HG02623 (cell line): Measurements from ENCODE around the gene ARHGAP15.

Experiments
- ATAC-seq: cut with Tn5 transposase; IDR thresholded peaks from one replicate; pipeline ENCODE4 v1.9.1; 2021; ENCODE audit warnings: moderate library complexity; ENCODE audit not compliant: unreplicated experiment

ARHGAP15 gene

DNA sequence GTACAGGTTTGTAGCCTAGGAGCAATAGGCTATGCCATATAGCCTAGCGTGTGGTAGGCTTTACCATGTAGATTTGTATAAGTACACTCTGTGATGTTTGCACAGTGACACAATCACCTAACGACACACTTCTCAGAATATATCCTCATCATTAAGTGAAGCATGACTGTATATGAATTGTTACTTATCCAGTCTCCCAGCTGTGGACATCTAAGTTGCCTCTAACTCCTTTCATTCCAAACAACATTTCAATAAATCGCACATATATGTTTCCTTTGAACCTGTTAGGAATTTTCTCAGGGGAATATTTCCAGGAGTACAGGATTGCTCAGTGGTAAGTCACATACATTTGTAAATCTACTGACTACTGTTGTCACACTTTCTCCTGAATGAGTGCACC, 90.0 kb downstream of the ARHGAP15 start:
- ATAC-seq, result no peak

DNA sequence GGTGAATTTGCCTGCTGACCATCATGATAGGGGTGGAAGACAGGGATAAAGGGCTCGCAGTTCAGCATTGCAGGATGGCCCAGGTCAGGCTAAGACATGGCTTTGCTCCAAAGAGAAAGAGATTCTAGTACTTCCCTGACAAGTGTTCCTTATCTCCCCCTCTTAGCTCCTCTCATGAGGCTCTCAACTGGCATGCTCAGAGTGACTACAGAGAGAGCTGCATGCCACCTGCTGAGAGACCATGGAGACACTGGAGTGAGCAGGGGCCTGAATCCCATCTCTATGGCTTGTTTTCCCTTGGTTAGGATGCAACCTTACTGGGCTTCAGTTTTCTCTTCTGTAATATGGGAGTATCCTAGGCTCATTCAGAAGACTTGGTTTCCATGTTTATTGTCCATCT, 94.3 kb downstream of the ARHGAP15 start:
- ATAC-seq, result no peak

DNA sequence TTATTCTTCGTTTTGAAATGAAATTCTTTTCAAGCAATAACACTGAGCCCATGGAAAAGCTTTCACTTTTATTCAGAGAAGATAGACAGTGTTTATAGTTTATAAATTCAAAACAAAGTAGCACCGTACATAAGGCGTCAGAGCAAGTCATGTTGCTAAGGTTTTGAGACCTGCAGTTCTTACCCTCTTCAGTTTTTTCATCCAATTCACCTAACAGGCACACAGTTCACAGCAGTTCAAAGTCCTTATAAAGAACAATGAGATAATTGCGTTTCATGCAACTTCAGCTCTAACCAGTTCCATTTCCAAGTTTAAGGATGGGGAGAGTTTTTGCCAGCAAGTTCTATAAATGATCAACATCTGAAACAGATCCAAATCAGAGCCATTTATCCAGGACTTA, 96.7 kb downstream of the ARHGAP15 start:
- ATAC-seq, result no peak

DNA sequence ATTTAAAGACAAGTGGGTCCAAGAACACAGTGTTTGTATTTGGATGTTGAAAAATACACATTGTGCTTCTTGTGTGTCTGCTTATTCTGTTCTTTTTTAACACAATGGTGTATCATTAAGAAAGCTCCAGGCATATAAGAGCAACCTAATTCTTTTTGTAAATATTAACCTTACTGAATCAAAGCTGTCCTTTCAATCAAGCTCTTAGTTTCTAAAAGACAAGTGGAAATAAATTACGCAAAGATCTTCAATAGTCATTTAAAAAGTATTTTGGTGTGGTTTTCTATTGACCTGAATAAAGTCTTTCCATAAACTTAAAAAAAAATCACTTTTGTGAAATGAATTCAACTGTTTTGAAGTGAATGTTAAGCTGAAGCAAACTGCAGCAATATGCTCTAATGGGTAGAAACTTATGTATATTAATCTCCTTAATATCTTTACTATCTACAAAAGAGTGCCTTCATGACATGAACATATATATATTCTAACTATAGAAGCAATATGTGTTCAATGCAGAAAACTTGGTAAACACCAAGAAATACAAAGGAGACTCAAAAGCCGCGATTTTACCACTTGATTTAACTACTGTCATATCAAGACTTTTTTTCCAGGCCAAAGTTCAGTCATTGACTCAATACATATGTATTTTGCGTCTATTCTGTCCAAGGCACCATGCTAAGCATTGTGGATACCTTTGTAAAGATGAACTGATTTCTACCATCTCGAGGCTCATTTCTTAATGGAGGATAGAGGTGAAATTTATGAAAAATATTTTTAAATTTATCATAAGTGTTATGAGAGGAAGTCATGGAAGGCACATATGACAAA, 97.7 kb downstream of the ARHGAP15 start:
- ATAC-seq, result no peak

DNA sequence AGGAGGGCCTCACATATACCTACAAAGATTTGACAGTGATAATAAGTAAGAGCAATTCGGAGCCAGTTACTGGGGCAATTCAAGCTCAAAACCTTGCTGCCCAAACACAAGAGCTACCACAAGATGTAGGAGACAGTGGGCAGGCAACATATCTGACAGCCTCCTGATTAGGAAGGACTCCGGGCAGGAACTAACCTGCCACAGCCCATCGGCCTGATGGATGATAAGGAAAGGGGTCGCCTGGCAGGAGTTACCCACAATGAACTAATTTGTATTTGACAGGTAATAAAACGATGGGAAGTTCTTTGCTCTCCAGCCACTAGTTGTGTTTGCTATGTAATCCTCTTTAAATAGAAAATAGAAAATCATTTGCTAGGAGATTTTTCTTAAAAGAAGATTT, 100.2 kb downstream of the ARHGAP15 start:
- ATAC-seq, result no peak

DNA sequence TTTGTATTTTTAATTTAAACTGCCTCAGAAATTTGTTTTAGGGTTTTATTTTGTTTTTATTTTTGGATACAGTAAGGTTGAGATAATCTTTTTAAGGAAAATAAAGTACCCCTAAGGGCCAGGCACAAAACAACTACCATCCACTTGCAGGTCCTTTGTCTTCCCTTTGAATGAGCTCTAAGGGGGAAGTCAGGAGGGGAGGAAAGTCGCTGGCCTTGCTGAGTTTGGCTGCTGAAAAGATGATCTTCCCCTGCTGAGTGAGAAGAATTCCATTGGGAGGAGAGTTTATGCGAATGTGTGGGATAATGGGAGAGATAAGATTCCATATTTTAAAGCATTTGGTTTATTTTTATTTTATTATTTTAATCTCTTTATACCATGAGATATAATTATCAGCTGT, 100.7 kb downstream of the ARHGAP15 start:
- ATAC-seq, result no peak

DNA sequence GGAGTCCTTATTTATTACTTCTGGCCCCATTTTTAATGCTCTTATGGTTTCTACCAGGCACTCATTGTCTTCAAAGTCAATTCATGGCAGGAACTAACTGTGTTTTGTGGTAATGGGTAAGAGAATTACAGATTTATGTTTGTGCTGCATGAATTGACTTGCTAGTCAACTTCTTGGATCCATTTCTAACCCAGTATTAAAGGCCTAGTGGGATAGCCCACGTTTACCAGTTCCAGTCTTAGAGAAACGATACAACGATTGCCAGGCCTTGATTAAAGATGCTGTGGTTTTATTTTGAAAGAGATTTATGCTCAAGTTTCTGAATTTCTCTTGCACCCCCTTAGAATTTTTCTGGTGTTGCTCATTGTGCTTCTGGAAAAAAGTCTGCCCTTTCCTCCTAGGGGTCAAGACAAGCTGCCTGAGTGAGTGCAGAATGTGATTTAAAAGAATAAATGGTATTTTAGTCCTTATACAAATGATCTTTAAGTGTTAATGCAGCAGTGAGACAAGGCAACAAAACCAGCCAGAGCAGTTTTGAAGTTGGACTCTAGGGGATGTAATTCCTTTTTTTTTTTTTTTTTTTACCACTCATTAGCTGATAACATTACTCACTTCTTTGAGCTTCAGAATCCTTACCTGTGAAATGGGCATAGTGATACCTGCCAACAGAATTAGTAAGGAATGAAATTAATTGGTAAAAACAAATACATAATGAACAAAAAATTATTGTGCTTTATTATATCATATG, 101.5 kb downstream of the ARHGAP15 start:
- no peak for ATAC-seq

DNA sequence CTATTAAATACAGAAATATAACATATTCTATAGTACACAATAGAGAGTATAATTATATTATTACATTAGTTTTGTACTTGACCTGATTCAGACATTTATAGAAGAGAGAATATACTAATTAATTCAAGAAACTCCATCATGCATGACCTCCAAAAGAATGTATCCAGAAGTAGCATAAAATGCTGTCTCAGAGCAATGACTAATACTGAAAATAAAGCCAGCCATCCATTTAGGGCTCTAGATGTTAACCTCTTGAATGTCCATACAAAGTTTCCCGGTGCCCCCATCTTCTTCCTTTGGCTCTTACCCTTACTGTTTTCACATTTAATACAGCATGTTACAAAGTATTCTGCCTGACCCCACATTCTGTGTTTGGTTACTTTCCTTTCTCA, 102.0 kb downstream of the ARHGAP15 start:
- no peak for ATAC-seq

DNA sequence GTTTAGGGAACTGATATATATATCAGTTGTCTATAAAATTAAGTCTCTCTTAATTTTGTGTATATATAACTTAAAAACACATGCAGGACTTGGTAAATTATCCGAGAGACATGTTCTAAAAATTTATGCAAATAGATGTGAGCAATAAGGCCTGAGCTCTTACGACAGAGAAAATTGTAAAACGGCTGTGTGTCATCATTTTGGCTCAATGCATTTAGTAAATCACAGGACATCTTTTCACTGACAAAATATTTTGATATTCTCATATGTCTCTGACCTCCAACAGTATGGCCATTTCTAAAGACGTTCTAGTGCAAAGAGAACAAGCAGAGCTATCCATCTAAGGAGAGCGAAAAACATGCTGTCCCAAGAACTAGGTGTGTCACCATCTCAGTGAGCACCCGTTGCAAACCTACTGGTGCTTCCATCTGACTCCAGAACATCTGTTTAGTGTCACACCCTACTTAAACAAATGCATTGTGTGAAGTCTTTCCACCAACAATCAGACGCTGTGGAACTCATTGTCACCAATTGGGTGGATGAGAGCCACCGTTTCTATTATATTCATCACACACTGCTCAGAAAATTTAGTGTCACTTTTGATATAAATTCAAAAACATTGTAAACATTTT, 108.0 kb downstream of the ARHGAP15 start:
- ATAC-seq, result no peak

DNA sequence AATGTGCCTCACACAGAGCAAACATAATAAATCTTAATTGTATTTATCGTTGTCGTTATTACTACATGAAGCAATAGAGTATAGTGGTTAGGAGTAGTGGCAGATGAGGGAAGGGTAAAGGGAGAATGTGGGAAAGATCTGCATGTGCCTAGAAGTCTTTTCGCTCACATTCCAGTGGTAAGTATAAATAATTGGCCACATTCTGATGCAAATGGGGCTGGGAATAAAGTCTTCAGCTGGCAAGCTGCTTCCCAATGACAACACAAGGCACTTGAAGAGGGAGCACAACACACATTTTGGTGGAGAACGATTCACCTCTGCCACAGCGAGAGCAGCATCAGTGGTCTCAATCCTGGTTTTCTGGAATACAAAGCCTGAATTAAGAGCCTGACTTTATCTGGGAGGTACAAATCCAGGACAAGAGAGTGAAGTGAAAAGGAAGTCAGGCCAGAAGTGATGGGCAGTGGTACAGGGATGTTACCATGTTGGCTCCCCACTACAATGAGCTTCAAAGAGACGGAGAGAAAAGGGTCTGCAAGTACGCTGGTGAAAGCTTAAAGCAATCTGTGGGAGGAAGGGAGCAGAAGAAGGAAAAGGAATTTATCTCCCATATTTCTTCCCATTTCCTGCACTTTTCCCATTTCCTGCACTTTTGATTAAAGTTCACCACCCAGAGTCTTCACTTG, 112.3 kb downstream of the ARHGAP15 start:
- ATAC-seq, result no peak

DNA sequence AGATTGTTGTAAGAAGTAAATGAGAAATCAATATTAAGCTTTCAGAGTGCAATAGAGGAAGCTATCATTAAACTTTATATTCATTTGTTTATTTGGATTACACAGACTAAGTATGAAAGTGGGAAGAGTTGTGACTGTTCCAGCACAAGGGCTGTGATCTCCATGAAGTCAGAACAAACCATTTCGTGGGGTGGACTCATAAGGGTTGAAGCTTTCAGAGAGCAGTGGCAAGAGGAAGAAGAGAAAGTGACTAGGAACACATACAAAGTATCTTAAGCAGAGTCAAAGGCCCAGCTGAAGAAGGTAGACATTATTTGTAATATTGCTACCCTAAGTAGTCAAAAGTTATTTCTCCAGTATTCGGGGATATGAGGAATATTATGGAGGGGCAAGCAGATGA, 117.0 kb downstream of the ARHGAP15 start:
- no peak for ATAC-seq

DNA sequence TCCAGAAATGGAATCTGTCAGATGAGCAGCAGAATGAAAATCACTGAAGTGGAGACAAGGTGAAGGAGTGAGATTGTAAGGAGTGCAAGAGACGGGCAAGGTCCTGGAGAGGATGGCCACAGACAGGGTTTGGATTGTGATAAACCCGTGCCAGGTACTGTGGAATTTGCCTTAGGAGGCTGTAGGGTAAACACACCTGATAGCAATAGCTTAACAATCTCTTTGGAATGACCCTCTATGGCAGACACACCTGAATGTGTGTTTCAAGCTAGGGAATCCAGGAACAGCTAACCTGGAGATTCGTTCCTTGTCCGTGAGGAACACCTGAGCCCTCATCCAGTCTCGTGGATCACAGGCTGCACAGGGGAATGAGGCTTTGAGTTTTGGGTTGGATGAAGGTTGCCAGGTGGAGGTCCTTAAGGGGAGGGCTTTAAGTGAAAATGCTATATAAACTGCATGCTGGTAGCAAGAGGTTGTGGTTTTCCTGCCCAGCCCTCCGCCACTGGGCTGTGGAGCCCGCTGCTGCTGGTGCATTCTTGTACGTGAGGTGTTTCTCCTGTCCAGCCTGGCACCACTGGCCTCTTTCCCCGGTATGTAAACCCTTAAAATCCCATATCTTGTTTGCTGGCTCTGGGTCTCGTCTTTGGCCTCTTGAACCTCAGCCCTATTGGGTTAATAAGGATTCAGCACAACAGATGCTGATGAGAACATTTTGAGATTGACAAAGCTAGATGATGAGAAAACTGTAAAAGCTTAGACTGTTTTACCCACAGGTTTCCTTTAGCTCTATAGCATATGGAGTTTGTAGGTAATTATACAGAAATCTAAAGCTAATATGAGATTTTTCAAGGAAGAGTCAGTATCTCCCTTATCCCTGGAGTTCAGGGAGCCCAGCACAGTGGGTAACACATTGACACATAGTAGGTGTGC, 117.9 kb downstream of the ARHGAP15 start:
- ATAC-seq, result no peak

DNA sequence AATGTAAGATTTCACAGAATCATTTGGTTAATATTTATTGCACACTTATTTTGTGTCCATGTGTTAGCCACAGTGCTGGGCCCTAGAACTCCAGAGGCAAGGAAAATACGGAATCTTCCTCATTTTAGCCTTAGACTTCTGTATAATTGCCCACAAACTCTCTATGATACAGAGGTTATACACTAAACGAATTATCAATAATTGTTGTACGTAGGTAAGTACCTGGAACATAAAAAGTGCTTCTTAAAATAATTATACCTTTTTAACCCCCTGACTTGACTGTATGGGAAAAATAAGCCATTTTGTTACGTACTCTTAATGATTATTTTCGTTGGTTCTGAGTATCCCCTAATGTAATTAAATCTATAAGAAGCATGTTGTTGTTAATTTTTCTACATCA, 119.4 kb downstream of the ARHGAP15 start:
- no peak for ATAC-seq

DNA sequence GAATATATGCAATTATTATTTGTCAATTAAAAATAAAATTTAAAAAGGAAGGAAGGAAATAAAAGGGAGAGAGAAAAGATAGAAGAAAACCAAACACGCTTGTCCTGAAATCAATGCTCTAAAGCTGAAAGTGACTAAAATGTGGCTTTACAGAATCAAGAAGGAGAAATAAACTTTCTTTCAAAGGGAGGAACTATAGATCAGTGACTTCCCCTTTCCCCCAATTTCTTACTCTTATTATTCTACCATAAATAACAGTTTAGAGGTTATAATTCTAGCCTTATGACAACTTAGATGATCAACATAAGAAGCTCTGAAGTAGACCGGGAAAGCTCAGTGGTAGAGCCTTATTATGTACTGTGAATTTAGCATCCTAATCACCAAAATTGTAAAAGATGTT, 122.5 kb downstream of the ARHGAP15 start:
- ATAC-seq, result no peak

DNA sequence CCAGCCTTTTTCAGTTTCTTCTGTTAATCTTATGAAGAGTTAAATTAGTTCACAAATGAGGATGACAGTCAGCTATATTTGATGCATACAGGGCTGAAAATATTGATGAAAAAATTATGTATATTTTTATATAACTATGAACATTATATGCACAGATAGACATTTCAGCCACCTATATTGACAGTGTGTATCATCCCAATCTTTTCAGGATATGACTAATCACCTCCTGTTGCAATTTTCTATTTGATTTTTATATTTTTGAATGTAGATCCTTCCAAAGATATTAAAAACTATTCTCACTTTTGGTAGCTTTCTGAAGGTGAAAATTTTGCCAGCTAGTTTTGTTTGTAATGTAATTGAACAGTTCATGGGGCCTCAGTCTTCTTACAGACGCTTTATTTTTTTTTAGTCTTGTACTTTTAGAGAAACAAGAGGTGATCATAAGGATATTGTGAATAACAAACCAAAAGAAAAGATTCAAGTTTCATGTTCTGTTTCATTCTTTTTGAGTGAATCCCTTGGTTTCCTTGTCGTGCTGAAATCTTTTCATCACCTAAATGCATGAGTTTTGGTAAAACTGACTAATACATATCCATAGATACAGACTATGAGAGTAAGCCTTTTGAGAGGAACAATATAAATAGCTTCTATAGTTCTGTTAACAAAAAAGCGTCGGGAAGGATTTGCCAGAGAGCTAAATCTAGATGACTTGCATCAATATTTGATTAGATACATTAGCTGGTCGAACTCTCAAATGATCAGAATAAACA, 123.1 kb downstream of the ARHGAP15 start:
- ATAC-seq, result no peak

DNA sequence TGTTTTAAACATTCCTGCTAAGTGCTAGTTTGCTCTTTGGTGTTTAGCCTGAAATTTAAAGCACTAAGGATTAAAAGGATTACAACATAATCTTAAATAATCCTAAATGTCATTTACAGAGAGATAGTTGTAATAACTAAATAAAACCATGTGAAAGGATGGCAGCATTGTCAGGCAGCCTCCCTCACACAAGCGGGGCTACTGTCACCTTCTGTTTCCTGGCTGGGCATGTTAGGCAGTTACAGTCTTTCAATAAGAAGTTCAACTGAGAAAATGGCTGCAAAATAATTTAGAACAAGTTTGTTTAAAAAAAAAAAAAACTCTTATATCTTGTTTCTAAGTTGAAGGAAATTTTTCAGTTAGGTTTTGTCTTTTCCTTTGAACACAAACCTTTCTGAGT, 124.9 kb downstream of the ARHGAP15 start:
- no peak for ATAC-seq

DNA sequence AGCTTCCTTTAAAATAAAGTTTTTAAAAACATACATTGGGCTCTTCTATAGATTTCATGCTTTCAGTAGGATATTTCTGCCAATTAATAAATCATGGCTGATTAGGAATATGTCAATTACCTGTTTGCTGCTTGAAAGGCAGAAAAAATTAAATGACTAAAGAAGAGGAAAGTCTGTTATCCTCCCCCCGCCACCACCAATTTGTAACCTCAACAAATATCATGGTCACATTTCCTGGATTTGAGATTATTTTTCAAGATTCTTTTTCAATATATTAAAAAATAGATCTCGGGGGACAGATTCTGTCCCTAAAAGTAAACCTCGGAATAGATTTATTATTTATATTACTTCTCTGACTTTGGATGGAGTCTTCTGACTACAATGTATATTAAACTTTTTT, 125.9 kb downstream of the ARHGAP15 start:
- no peak for ATAC-seq

DNA sequence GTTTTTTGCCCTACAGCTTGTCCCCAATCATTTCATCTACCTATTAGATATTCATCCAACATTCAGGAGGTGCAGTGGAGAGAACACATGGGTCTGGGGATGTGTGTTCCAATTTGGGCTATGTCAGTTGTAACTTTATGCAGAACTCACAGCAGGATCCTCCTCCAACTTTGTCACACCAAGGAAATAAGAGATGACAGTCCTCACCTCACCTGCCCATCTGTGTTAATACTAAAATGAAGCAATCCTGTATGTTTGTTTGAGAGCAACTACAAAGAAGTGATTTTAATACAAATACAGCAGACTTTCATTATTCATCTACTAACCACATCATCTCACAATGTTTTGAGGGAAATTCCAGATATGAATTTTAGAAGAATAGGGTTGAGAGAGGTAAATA, 126.7 kb downstream of the ARHGAP15 start:
- no peak for ATAC-seq

DNA sequence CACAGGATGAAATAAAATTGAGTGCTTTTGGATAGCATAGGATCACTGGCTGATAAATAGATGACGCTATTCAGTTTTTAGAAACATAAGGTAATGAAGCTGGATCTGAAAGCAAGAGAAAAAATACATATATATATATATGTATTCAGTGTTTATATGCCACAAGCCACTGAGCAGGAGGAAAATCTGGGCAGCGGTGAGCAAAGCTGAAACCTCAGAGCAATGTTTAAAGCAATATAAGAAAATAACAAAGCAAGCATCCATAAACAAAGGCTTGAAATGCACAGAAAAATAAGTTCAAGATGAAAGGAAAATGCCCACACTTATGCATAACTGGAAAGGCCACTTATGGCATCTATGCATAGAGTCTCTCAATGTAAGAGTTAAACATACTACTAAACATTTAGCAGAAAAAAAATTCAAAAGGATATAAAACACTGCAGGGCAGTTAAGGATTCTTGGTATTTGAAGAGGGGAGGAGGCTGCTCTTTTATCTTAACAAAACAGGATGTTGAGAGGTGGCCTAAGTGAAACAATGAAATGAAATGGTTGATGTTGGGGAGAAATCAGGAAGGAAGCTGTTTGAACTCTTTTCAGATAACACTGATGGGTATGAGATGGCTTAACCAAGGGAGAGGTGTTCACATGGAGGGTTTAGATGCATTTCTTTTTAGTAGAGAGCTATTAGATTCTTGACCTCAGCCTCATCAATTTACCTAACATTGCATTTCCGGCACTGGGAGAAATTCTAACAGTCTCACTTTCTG, 129.1 kb downstream of the ARHGAP15 start:
- ATAC-seq, result no peak
